B cell (primary cell): Measurements from ENCODE around the gene ZNF565.

Source experiments
- CTCF ChIP-seq: fragments of 200-600 bp; IDR thresholded peaks from one replicate; pipeline ENCODE4 v1.8.0; 2022; ENCODE audit warnings: antibody characterized with exemption, mild to moderate bottlenecking
- EZH2 ChIP-seq: IDR thresholded peaks from 2 replicates; pipeline ENCODE4 v1.6.1; 2012; ENCODE audit warnings: borderline replicate concordance, low read depth, mild to moderate bottlenecking, moderate library complexity, low read length; ENCODE audit not compliant: insufficient read depth, poor library complexity, severe bottlenecking

- no peak for TF ChIP-seq EZH2
- TF ChIP-seq CTCF = no peak
Observed at GRCh38 chr19:36236946-36237310, 22.5 kb upstream of the ZNF565 start.
